ENCODE data around the gene TBX21. TPM values are rescaled to one million over a fixed set of nuclear protein-coding genes. Genes with fewer than 3 reads are reported as not detected.

The TBX21 gene
- total and polyA plus RNA-seq, 10 of the 15 experiments (the other 5 are each of a cell fraction or from before 2014, with no cell fraction given): 0.63 to 9.6 (median 5.0) TPM

GRCh38 chr17:47708312-47708863 lies 24.6 kb upstream of the TBX21 start (continued):
- TF ChIP-seq CEBPZ (IDR thresholded peaks at IDR 0.05; ENCODE audit: low read depth, low read length): no peak

GRCh38 chr17:47708864-47709541 lies 24.0 kb upstream of the TBX21 start:
- Histone ChIP-seq H3K4me1 (ENCODE audit: control insufficient read depth, insufficient read depth, low read length) (peaks cover 36% of the 10 kb centered on the region), H3K27me3 (replicated peaks in 1 of 2; ENCODE audit: control insufficient read depth in 2 of 2, insufficient read depth in 2 of 2, low read length in 1 of 2) (no peaks in the 10 kb centered on the region; a peak in 1 of 4 replicates), H3K9me3 (replicated peaks; ENCODE audit: control insufficient read depth, insufficient read depth, low read length) (no peaks in the 10 kb centered on the region), H2AFZ (ENCODE audit: control insufficient read depth, low read depth, low read length) (no peak overlapping the region), H3K27ac (ENCODE audit: control insufficient read depth, insufficient read depth) (no peak overlapping the region), H3K4me2 (ENCODE audit: control insufficient read depth, insufficient read depth) (no peak overlapping the region), H3K4me3 (no peak overlapping the region), H3K9ac (ENCODE audit: control insufficient read depth, insufficient read depth, low read length) (no peak overlapping the region), H3K79me2 (ENCODE audit: control insufficient read depth, insufficient read depth, low read length) (no peaks in the 10 kb centered on the region), H3K36me3 (ENCODE audit: control insufficient read depth in 2 of 2, insufficient read depth in 2 of 2, low read length in 1 of 2) (no peaks in the 10 kb centered on the region), H4K20me1 (ENCODE audit: control insufficient read depth, insufficient read depth) (no peaks in the 10 kb centered on the region)
- in situ Hi-C loops (cut with MboI) (no loop called here), intact Hi-C loops (cut with micrococcal nuclease; ENCODE audit: unreplicated experiment) (no loop called here)
- POLR2A ChIA-PET: no interaction called here
- SMC1A ChIA-PET (ENCODE audit: uncharacterized antibody, unreplicated experiment): interaction anchor here (1.0 to 1.5 kb wide), 2 partner anchors 9 to 45 kb away, joined by 3 to 4 read pairs; no protein-coding TSS in a partner anchor
- no peak for FAIRE-seq
- no peak for ATAC-seq
- TF ChIP-seq FOXM1 (IDR thresholded peaks at IDR 0.05; ENCODE audit: low read depth, low read length) (no peak), POLR2A (IDR thresholded peaks at IDR 0.05; ENCODE audit: low read depth, low read length) (no peak), DPF2 (IDR thresholded peaks at IDR 0.05) (no peak), HSF1 (IDR thresholded peaks at IDR 0.05; ENCODE audit: low read depth, low read length) (no peak), RBBP5 (conservative IDR thresholded peaks at IDR 0.05) (no peak), RUNX3 (IDR thresholded peaks at IDR 0.05; ENCODE audit: low read length) (no peak), HCFC1 (IDR thresholded peaks at IDR 0.05; ENCODE audit: low read length) (no peak), EGR1 (IDR thresholded peaks at IDR 0.05; ENCODE audit: borderline replicate concordance in 1 of 2, low read depth in 2 of 2, low read length in 2 of 2) (no peak), BCL11A (IDR thresholded peaks at IDR 0.05; ENCODE audit: low read depth, low read length) (no peak), JUND (IDR thresholded peaks at IDR 0.05; ENCODE audit: low read depth, low read length) (no peak), ZBTB40 (IDR thresholded peaks at IDR 0.05; ENCODE audit: borderline replicate concordance) (no peak), NR2C1 (IDR thresholded peaks at IDR 0.05) (no peak), SIX5 (IDR thresholded peaks at IDR 0.05; ENCODE audit: low read depth, low read length, severe bottlenecking) (no peak)
- RAD21 ChIA-PET (ENCODE audit: unreplicated experiment): interaction anchor here (1.2 to 2.3 kb wide), 3 partner anchors 7 to 11 kb away, joined by 5 to 6 read pairs (median 5); no protein-coding TSS in a partner anchor
- 89% methylated on average over 36 of the region's 89 CpGs for WGBS (ENCODE audit: insufficient coverage, insufficient replicate concordance, low lambda C conversion rate, missing lambda C conversion rate)
- CTCF ChIA-PET: interaction anchor here (1.3 to 2.1 kb wide), 2 partner anchors 9 kb away, joined by 3 to 6 read pairs; no protein-coding TSS in a partner anchor
- DNase-seq (ENCODE audit: low read depth, low spot score): no peak
- no TSS peak for BruUV-seq (replicated peaks)

Data from GM12878 (cell line).